ENCODE results near the gene DPH3. TPM values are rescaled to one million over a fixed set of nuclear protein-coding genes. Genes with fewer than 3 reads are reported as not detected.

The DPH3 gene
- total RNA-seq, 2 experiments from 2014 or later = 7.3 to 19.0 TPM

- Histone ChIP-seq H3K79me2 (ENCODE audit: insufficient read depth, low read depth, low read length) (peaks cover 5% of the 10 kb centered on the region; the same call in 1 of the 2 replicates), H2AFZ (ENCODE audit: low read length) (no peak overlapping the region), H3K4me1 (ENCODE audit: insufficient read depth, low read length, poor library complexity, severe bottlenecking) (peaks cover 2% of the 10 kb centered on the region), H3K27ac (ENCODE audit: low read depth, low read length, poor library complexity, severe bottlenecking) (no peak overlapping the region), H3K4me2 (ENCODE audit: low read length) (no peak overlapping the region), H3K9me2 (ENCODE audit: insufficient read depth, low read length) (no peaks in the 10 kb centered on the region), H3K9me3 (ENCODE audit: low read length) (no peaks in the 10 kb centered on the region), H4K20me1 (ENCODE audit: insufficient read depth, low read length) (no peaks in the 10 kb centered on the region), H3K4me3 (ENCODE audit: low read depth, low read length, poor library complexity, severe bottlenecking) (no peak overlapping the region), H3K36me3 (ENCODE audit: insufficient read depth, low read length) (peaks cover 23% of the 10 kb centered on the region; the same call in 1 of the 2 replicates)
- POLR2A ChIA-PET = no interaction called here
- intact Hi-C loops (cut with micrococcal nuclease; ENCODE audit: unreplicated experiment) = no loop called here
- BruUV-seq (replicated peaks) = no TSS peak
- no peak for TF ChIP-seq EZH2phosphoT487 (IDR thresholded peaks at IDR 0.05; ENCODE audit: borderline replicate concordance, low read depth, low read length)
- no peak for TF ChIP-seq CTCF (conservative IDR thresholded peaks at IDR 0.05; ENCODE audit: low read length)
- DNase-seq (ENCODE audit: low spot score) = no peak
- CTCF ChIA-PET (ENCODE audit: unreplicated experiment) = no interaction called here
Observed at GRCh38 chr3:16258177-16258576, 6.6 kb downstream of the DPH3 start.

- H4K20me1 ChIP-seq (ENCODE audit: insufficient read depth, low read length) = no peaks in the 10 kb centered on the region
- ChIA-PET POLR2A (no interaction called here), CTCF (ENCODE audit: unreplicated experiment) (no interaction called here)
- H3K9me3 ChIP-seq (ENCODE audit: low read length) = no peaks in the 10 kb centered on the region
- no peaks in the 10 kb centered on the region for H3K9me2 ChIP-seq (ENCODE audit: insufficient read depth, low read length)
- H3K4me1 ChIP-seq (ENCODE audit: insufficient read depth, low read length, poor library complexity, severe bottlenecking) = no peaks in the 10 kb centered on the region
- H3K36me3 ChIP-seq (ENCODE audit: insufficient read depth, low read length) = peaks cover 23% of the 10 kb centered on the region; the same call in 1 of the 2 replicates
- no peak overlapping the region for H2AFZ ChIP-seq (ENCODE audit: low read length)
- no peaks in the 10 kb centered on the region for H3K79me2 ChIP-seq (ENCODE audit: insufficient read depth, low read depth, low read length)
- no peak overlapping the region for H3K4me3 ChIP-seq (ENCODE audit: low read depth, low read length, poor library complexity, severe bottlenecking)
- intact Hi-C loops (cut with micrococcal nuclease; ENCODE audit: unreplicated experiment) = no loop called here
- BruUV-seq (replicated peaks) = no TSS peak
- H3K4me2 ChIP-seq (ENCODE audit: low read length) = no peak overlapping the region
- DNase-seq (ENCODE audit: low spot score) = no peak
- H3K27ac ChIP-seq (ENCODE audit: low read depth, low read length, poor library complexity, severe bottlenecking) = no peak overlapping the region
- no peak for TF ChIP-seq EZH2phosphoT487 (IDR thresholded peaks at IDR 0.05; ENCODE audit: borderline replicate concordance, low read depth, low read length)
- TF ChIP-seq CTCF (conservative IDR thresholded peaks at IDR 0.05; ENCODE audit: low read length) = no peak
Observed at GRCh38 chr3:16257309-16257708, 7.4 kb downstream of the DPH3 start.

GRCh38 chr3:16255726-16256125 is 9.0 kb downstream of the DPH3 start:
- H3K4me2 ChIP-seq (ENCODE audit: low read length) = no peak overlapping the region
- H3K4me3 ChIP-seq (ENCODE audit: low read depth, low read length, poor library complexity, severe bottlenecking) = no peak overlapping the region
- H3K9me2 ChIP-seq (ENCODE audit: insufficient read depth, low read length) = no peaks in the 10 kb centered on the region
- H3K79me2 ChIP-seq (ENCODE audit: insufficient read depth, low read depth, low read length) = no peaks in the 10 kb centered on the region
- H3K36me3 ChIP-seq (ENCODE audit: insufficient read depth, low read length) = peaks cover 21% of the 10 kb centered on the region; the same call in 1 of the 2 replicates
- no peaks in the 10 kb centered on the region for H4K20me1 ChIP-seq (ENCODE audit: insufficient read depth, low read length)
- no peaks in the 10 kb centered on the region for H3K4me1 ChIP-seq (ENCODE audit: insufficient read depth, low read length, poor library complexity, severe bottlenecking)
- TF ChIP-seq CTCF (conservative IDR thresholded peaks at IDR 0.05; ENCODE audit: low read length) = no peak
- no peak for TF ChIP-seq EZH2phosphoT487 (IDR thresholded peaks at IDR 0.05; ENCODE audit: borderline replicate concordance, low read depth, low read length)
- POLR2A ChIA-PET = interaction anchor here (0.6 kb wide), 1 partner anchor 140 kb away, joined by 3 read pairs; no protein-coding TSS in a partner anchor
- H2AFZ ChIP-seq (ENCODE audit: low read length) = no peak overlapping the region
- BruUV-seq (replicated peaks) = no TSS peak
- CTCF ChIA-PET (ENCODE audit: unreplicated experiment) = no interaction called here
- no peaks in the 10 kb centered on the region for H3K9me3 ChIP-seq (ENCODE audit: low read length)
- H3K27ac ChIP-seq (ENCODE audit: low read depth, low read length, poor library complexity, severe bottlenecking) = no peak overlapping the region
- intact Hi-C loops (cut with micrococcal nuclease; ENCODE audit: unreplicated experiment) = no loop called here
- no peak for DNase-seq (ENCODE audit: low spot score)

Measured in OCI-LY7 (cell line).